Testis (tissue), 2 donors: ENCODE measurements around the gene ACSM2A.
"Not testable (repeated sequence)": the region's sequence is repeated elsewhere in the genome, so short reads cannot be mapped to it uniquely, and the experiment has no call there.

Experiments
- CTCF ChIP-seq, 3 experiments: fragments of 450-650 bp in 2 of 3; fragments of 200-600 bp in 1 of 3; sonication (generic) in 1 of 3; IDR thresholded peaks; one replicate each; pipeline ENCODE4 v1.5.1; 2016 to 2019; ENCODE audit warnings: antibody characterized with exemption in 3 of 3, mild to moderate bottlenecking in 2 of 3, moderate library complexity in 1 of 3
- POLR2A ChIP-seq: fragments of 450-650 bp; IDR thresholded peaks from one replicate; pipeline ENCODE4 v1.6.1; 2017; ENCODE audit warnings: antibody characterized with exemption, mild to moderate bottlenecking, moderate library complexity

DNA sequence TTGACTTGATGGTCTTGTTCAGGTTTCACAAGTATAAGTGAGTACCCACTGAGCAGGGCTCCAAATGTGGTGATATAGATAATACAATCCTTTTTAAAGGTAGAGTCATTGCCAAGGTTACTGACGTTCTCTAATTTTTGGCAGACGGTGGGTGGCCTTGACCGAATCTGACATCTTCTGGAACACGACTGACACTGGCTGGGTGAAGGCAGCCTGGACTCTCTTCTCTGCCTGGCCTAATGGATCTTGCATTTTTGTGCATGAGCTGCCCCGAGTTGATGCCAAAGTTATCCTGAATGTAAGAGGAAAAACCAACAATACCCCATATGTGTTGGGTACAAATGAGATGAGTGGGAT is 27.6 kb upstream of the ACSM2A start:
- TF ChIP-seq CTCF (IDR thresholded peaks at IDR 0.05); POLR2A: not testable (repeated sequence)
